ENCODE data around the gene CEP250.
A peak's percentile ranks its signal among the peaks of the same experiment; 100 is the strongest.

Gene CEP250

DNA sequence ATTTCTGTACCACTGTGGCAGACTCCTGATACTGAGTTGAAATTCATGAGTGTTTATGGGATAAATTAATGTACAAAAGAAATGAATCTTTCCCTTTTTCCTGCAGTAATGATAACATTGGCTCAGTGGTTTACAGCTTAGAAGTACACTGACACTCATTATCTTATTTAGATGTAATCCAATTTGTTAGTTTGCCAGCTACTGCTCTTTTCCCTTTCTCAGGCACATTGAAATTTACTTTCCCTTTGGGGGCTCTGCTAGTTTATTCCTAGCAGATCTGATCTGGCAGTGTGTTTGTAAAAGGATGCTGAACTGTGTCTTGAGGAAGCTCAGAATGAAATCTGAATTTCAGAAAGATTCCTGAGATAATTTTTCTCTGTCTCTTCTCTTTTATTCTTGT, 3.0 kb downstream of the CEP250 start:
- DNase-seq = no peak

GRCh38 chr20:35461620-35462019, 6.2 kb downstream of the CEP250 start:
- DNase-seq = no peak

GRCh38 chr20:35462351-35462750, 7.0 kb downstream of the CEP250 start:
- DNase-seq = no peak

DNA sequence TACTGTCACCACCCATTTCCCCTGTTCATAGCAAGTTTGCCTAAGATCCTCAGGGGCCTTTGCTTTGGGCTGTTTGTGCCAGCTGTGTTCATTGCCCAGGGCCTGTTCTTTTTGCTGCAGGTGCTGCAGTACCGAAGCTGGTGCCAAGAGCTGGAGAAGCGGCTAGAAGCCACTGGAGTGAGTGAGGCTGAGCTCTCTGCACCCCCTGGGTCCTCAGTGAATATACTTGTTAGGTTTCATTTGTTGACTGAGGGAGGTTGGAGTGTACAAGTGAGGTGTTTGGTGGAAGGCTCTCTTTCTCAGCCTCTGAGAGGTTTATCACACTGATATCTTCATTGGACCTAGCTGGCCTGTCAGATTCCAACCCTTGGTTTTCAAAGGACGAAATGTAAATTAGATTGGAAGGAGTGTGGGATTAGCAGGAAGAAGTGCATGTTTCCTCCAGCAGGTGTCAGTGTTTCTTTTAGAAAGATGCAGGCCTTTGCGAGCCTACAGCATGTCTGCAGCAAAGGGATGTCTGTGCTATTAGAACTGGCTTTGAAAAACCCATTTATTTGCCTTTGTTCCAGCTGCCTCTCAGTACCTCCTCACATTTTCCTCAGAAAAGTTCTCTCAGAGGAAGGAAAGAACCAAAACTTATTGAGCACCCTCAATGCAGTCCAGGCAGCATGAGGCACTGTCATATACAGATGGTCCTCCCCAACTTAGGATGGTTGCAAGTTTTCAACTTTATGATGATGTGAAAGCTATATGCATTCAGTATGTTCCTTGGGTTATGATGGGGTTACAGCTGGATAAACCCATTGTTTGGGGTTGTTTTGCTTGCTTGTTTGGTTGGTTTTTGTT, 8.3 kb downstream of the CEP250 start:
- peak; percentile 63 for DNase-seq

- DNase-seq = no peak
These were observed 10.6 kb downstream of the CEP250 start for GRCh38 chr20:35465976-35466375.

DNA sequence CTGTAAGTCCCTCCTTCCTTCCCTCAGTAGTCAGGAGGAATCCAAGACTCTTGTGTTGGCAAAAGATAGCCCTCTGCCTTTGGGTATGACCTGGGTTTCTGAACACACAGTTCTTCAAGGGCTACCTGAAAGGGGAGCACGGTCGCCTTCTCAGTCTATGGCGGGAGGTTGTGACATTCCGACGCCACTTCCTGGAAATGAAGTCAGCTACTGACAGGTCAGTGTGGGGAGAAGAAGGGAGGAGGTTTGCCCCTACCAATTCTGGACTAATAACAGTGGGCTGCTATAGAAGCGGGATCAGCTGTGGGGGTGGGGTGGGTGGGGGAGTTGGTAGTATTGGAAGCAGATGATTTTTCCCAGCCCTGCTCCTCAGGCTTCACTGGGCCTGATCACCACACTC, 11.5 kb downstream of the CEP250 start:
- no peak for DNase-seq

DNA sequence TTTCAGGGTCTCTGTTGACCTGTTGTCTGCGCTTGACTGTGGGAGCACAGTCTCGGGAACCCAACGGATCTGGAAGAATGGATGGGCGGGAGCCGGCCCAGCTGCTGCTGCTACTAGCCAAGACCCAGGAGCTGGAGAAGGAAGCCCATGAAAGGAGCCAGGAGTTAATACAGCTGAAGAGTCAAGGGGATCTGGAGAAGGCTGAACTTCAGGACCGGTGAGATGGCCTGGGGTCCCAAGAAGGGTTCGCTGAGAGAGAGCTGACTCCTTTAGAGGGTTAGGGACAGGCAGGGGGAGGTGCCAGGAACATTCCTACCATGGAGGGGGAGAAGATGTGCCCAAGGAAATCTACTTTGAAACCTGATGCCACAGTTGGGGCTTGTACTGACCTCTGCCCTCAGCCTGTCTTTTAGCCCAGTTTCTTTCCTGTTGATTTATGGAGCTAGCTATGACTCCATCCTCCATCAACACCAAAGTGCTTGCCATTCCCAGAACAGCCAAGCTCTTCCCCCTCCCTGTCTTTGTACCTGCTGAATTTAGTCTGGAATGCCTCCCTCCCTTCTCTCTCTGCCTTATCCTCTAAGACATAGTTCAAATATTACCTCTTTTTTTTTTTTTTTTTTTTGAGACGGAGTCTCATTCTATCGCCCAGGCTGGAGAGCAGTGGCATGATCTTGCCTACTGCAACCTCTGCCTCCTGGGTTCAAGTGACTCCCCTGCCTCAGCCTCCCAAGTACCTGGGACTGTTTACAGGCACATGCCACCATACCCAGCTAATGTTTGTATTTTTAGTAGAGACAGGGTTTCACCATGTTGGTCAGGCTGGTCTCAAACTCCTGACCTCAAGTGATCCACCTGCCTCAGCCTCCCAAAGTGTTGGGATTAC, 12.2 kb downstream of the CEP250 start:
- no peak for DNase-seq

DNA sequence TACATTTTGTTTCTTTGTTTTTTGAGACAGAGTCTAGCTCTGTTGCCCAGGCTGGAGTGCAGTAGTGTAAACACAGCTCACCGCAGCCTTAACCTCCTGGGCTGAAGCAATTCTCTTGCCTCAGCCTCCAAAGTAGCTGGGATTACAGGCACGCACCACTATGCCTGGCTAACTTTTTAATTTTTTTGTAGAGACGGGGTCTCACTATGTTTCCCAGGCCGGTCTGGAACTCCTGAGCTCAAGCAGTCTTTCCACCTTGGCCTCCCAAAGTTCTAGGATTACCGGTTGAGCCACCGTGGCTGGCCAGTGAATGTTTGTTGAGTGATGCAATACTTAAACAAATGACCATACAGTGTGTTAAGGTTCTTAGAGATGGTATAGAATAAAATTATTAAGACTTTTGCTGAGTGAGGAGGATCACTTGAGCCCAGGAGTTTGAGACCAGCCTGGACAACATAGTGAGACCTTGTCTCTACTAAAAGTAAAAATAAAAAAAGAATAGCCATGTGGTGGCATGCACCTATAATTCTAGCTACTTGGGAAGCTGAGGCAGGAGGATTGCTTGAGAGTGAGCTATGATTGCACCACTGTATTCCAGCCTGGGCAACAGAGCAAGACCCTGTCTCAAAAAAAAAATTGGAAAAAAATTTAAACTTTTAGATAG, 13.4 kb downstream of the CEP250 start:
- no peak for DNase-seq

DNA sequence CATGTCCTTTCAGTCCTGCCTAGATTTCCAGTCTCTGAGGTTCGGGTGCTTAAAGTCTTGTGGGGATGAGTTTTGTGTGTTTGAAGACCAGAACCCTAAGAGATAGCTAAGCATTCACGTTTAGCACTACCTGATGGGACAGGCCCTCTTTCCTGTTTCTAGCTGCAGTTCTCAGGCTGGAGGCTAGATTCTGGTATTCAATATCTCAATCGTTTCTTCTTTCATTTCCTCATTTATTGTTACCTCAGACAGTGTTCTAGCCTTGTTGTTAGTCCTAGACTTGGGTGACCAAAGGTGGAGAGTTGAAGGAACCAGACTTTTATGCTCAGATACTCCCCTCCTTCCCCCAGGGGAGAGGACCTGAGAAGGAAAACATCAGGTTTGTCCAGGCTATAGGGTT, 16.8 kb downstream of the CEP250 start:
- DNase-seq = no peak

DNA sequence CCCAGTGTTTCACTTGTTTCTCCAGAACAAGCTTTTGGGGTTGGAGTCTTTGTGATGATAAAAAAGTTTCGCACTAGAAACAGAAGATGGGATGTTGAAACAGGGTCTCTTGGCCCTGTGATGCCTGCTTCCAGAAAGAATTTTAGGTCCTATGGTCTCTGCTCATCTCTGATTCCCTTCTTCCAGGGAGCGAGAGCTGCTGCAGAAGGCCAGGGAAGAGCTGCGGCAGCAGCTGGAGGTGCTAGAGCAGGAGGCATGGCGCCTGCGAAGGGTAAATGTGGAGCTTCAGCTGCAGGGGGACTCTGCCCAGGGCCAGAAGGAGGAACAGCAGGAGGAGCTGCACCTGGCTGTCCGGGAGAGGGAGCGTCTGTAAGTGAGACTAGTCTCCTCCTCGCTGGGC, 18.3 kb downstream of the CEP250 start:
- no peak for DNase-seq

DNA sequence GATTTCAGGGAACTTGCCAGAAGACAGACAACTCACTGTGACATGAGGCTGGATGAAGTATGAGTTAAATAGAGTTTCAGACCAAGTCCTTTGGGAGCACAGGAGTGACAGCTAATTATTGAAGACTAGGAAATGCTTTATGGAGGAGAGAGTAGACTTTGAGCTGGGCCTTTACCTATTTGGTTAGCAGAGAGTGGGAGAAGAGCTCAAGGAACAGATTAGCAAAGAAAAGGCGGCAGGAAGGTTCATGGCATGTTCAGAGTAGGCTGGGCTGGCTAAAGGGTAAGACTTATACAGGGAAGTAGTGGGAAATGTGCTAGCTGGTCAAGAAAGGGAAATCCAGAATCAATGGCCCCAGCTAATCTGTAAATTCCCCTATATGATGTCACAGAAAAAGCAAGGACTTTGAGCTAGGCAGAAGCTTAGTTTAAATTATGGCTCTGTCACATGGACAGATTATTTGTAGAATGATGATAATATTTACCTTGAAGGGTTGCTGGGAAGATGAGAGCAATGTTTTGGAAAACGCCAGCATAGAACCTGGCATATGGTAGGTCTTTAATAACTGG, 19.0 kb downstream of the CEP250 start:
- DNase-seq = no peak

DNA sequence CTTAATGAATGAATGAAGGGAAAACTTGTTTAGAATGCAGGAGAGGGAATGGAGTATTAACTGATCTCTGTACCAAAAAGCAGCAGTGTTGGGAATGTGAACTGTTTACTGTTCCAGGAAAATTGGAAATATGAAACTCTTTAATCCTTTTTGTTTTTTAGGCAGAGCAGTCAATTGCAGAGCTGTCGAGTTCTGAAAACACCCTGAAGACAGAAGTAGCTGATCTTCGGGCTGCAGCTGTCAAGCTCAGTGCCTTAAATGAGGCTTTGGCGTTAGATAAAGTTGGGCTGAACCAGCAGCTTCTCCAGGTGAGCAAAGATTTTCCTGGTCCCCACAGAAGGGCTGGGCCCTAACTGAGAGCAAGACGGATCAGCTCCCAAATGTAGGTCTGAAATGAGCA, 20.9 kb downstream of the CEP250 start:
- no peak for DNase-seq

GRCh38 chr20:35478804-35479472, 23.5 kb downstream of the CEP250 start:
- DNase-seq = peak; percentile 25

GRCh38 chr20:35479798-35480197, 24.4 kb downstream of the CEP250 start:
- no peak for DNase-seq

DNA sequence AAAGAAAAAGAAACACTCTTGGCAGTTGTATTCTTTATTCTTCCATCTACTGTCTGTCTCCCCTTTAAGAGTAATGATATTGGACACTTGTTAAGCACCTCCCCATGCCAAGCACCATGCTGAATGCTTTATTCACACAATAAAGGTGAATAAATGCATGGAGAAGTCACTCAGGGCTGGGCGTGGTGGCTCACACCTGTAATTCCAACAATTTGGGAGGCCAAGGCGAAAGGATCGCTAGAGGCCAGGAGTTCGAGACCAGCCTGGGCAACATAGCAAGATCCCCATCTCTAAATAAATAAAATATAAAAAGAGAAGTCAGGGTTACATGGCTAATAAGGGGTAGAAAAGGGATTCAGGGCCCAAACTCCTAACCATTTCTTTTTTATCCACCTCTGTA, 32.1 kb downstream of the CEP250 start:
- no peak for DNase-seq

GRCh38 chr20:35489717-35490116, 34.3 kb downstream of the CEP250 start:
- no peak for DNase-seq

DNA sequence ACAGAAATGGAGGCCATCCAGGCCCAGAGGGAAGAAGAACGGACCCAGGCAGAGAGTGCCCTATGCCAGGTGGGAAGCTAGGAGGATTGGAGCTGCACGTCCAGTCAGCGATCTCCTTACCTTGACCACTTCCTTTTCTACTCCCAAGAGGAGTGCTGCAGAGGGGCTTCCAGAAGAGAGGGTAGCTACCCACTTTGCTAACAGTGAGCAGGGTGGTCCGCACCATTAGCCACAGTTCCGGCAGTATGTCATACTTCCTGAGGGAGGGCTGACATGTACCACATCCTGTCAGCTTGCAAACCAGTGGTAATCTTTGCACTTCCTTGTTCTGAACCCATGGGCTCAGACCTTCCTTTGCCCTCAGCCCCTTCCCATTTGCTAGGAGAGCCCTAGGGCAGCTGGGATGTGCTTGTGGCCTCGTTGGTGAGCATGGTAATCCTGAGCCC, 35.4 kb downstream of the CEP250 start:
- DNase-seq = peak; percentile 64

GRCh38 chr20:35491823-35492222, 36.4 kb downstream of the CEP250 start:
- DNase-seq = no peak

- no peak for DNase-seq
These were observed 37.0 kb downstream of the CEP250 start for GRCh38 chr20:35492352-35492751.

DNA sequence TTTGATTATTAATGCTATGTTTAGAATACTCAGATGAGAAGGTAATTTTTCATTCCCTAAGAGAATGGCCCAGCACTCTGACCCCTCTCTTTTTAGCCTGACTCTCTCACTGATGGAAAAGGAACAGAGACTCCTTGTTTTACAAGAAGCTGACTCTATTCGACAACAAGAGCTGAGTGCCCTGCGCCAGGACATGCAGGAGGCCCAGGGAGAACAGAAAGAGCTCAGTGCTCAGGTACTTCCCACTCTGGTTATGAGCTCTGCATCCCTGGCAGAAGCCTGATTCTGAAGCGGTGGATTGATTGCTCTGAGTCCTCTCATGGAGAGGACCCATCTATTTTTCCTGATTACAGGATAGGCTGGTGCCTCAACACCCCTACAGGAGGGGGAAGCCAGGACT, 41.1 kb downstream of the CEP250 start:
- DNase-seq = no peak

DNA sequence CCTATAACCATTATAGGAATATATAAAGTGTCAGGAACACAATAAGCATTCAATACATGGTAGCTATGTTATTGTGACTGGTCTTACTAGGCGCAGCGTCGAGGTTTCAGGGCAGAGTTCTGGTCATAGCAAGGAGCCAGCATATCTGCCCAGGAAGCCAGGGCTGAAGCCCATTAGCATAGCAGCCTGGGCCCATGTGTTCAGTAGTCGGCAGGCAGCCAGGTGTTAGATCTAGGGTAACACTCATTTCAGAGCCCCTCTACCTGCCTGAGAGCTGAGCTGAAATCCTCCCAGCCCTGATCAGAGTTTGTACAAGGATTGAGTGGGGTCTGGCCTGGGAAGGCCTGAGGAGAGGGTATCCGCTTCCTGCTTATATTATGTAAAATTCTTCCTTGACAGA, 41.9 kb downstream of the CEP250 start:
- DNase-seq = no peak

DNA sequence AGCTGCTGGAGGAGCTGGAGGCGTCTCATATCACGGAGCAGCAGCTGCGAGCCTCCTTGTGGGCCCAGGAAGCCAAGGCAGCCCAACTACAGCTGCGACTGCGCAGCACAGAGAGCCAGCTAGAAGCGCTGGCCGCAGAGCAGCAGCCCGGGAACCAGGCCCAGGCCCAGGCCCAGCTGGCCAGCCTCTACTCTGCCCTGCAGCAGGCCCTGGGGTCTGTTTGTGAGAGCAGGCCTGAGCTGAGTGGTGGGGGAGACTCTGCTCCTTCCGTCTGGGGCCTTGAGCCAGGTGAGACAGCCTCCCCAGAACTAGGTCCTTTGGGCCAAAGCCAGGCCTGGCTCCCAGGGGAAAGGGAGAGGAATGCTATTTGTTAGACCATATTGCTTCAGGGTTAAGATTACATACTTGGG, 42.4 kb downstream of the CEP250 start:
- no peak for DNase-seq

GRCh38 chr20:35499271-35499670, 43.9 kb downstream of the CEP250 start:
- DNase-seq = no peak

All from activated CD4-positive, alpha-beta T cell treated with anti-CD3 and anti-CD28 coated beads for 48 hours (primary cell).